Fibroblast of skin of left biceps (primary cell): Measurements from ENCODE around the gene ABCC5.

ENCODE experiments used
- DNase-seq, 2 experiments: peaks; one replicate each; pipeline ENCODE4 v3.0.0-alpha.2; 2013; ENCODE audit warnings: low read depth in 2 of 2

ABCC5 gene

DNA sequence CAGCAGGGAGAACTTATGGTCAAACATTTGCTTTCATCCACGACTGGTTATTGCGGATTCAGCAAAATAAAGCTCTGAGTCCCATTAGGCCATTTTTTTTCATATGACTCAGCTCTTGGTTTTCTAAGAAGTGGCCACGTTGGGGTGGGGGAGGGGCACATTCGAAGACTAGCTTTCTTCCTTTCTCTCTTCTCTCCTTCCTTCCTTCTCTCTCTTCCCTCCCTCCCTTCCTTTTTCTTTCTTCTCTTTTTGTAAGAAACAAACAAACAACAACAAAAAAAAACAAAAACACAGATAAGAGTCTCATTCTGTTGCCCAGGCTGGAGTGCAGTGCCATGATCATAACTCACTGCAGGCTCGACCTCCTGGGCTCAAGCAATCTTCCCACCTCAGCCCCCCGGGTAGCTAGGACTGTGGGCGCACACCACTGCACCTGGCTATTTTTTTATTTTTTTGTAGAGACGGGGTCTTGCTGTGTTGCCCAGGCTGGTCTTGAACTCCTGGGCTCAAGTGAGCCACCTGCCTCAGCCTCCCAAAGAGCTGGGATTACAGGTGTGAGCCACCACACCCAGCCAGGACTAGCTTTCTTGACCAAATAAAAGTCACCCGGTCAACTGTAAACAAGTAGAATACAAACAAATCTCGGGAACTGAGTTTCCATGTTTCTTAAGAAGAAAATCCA lies 41.6 kb downstream of the ABCC5 start:
- no peak for DNase-seq

DNA sequence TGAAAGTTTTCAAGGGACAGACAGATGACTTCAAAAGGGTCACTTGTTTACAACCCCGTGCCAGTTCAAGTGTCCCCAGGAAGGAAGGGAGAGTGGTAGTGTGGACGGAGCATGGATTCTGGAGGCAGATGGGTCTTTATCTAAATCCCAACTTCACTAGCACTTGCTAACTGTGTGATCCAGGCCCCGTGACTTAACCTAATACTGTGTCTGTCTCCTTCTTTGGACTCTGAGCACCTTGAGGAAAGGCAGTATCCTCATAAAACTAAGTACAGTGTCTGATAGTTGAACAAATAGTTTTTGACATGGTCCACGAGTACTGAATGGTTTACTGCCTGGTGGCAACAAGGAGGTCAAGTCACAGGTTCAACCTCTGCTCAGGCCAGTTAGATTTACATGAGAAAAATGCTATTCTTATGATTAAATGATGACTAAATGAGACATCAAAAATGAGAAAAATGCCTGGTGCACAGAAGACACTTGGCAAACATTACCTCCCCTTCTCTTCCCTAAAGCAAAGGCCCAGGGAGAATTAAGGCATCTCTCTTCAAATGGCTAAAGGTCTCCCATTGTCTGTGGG lies 48.9 kb downstream of the ABCC5 start:
- no peak for DNase-seq

DNA sequence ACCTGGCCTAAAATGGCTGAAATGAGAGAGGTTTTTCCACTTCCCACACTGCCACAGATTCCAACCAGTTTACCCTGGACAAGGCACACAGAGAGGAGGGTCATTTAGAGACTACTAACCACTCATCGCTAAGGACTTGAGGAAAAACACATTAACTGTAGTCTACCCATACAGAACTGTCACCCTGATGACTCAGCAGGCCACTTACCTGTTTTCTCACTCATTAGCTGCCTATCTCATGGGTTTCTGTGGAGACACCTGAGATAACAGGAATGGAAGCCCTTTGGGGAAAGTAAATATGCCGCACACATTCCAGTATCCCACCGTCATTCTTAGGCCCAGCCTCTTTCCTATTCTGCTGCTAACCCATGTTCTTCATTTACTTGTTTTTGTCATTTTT lies 50.0 kb downstream of the ABCC5 start:
- DNase-seq: no peak

DNA sequence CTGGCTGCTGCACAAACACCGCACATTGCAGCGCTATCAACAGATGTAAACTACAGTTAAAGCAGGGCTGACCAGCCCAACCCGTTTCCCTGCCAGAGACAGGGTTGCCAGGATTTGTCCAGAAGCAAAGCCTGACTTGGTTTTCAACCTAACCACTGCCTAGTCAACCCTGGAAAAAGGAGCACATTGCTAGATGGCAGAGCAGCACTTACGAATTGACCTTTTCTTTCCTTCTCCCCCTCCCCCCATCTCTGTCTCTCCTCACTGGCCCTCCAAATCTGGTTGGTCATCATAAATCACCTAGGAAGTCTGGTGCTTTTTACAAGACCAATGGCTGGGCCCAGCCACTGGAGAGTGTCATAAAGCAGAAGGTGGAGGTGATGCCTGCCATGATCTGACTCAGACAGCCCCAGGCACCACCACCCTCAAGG lies 51.3 kb downstream of the ABCC5 start:
- DNase-seq: no peak

DNA sequence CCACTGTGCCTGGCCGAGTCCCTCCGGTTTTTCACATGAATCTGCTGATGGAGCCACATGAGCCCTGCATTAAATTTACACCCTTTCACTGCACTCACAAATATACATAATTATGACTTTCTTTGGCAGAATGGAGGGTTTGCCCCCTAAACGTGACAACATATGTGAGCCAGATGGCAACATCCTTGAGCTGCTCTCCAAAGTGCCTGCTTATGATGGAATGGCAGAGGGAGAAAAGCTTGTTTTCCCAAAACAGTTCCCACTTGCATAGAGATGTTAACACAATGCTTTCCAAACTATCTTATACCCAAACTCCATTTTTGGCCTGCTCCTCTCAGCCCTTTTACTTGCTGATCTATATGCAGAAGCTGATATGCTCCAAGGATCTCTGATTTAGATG lies 54.9 kb downstream of the ABCC5 start:
- no peak for DNase-seq

DNA sequence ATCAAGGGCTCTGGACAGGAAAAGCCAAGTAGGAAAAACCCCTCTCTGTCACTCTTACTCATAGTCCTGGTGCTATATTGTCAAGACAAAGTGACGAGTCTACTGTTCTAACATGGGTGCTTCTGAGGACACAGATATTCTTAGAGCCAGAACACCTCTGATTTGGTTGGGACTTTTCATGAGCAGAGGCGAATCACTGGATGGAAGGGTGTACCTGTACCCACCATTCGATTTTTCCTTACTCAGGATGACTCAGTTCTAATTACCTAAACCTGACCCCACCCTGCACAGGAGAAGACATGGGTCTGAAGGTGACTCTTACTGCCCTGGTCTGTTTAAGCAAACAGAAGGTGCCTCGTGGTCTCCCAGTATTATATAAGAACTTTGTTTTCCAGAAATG lies 58.5 kb downstream of the ABCC5 start:
- no peak for DNase-seq

DNA sequence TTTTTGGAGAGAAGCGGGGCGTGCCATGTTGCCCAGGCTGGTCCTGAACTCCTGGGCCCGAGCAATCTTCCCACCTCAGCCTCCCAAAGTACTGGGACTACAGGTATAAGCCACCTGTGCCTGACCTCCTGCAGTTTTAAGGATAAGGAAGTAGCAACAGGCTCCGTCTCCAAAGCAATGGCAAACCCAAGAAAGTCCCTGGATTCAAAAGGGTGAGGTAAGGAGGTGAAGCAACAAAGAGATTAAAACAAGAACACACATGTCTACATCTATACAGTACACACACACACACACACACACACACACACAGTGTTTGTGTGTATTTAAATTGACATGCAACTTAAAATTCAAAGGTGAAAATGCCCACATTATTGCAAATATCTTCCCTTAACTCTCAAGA lies 58.9 kb downstream of the ABCC5 start:
- no peak for DNase-seq

DNA sequence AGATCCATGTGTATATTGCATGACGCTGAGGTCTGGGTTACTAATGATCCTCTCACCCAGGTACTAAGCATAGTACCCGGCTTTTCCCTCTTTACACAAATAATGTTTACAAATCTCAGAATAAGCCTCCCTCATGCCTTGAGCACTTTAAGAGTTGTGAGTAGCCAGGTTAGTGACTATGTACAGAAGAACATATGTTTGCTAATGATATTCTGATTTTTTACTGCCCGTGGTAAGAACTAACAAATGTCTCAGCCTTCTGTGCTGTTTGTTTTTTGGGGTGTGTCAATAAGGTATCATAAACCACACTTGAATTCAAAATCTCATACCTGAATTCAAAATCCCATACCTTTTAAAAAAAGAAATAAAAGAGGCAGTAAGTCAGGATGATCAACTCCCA lies 59.5 kb downstream of the ABCC5 start:
- no peak for DNase-seq

DNA sequence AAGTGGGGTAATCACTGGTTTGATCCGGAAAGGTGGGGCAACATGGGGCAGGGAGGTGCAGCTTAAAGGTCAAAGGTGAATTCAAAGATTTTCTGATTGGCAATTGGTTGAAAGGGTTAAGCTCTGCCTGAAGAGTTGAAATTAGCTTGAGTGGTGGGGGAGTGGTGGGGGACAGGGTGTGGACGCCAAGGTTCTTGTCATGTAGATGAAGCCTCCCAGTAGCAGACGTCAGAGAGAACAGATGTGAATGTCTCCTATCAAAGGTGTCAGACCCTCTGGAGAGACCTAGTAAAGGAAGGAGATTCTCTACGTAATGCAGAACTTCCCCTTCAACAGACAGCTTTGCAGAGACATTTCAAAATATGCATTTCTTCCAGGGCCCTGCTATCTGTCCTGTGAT lies 62.8 kb downstream of the ABCC5 start:
- no peak for DNase-seq

DNA sequence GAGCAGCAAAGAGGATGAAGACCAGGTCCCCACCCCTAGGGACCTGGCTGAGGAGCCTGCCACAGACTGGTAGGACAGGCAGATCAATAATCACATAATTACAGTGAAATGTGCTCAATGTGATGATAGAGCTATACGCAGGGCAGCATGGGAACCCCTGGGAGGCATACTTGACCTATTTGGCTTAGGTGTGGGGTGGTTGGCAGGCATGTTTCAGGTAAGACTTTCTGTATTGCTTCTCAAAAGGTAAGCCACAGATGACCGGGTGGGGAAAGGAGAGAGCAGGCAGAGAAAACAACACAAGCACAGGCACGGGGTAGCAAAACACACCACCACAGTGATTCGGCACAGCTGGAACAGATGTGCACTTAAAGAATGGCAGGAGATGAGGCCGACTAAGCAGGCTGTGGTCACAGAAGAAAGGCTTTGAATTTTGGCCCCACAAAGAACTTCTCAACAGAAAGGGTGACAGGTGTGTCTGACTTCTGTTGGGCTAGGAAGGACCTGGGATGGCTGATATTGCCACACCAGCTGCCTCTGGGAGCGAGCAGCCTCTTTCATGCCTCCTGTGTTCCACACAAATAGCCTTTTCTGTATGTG lies 64.1 kb downstream of the ABCC5 start:
- no peak for DNase-seq

DNA sequence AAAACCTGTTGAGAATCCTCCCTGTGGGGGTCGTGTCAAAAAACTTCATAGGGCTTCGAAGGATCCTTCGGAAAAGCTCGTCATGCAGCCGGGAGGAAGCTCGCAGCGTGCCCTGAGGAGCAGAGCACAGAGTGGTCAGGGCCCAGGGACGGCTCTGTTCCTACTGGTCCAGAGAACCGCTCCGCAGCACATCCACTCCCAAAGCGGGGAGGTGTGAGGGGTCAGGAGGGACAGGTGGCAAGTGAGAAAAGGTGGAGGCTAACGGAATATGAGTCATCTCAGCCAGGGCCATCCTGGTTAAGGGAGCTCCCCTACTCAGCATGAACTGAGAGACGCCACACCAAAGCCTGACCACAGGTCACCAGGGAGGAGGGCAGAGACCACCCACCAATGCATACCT lies 66.2 kb downstream of the ABCC5 start:
- DNase-seq: no peak

DNA sequence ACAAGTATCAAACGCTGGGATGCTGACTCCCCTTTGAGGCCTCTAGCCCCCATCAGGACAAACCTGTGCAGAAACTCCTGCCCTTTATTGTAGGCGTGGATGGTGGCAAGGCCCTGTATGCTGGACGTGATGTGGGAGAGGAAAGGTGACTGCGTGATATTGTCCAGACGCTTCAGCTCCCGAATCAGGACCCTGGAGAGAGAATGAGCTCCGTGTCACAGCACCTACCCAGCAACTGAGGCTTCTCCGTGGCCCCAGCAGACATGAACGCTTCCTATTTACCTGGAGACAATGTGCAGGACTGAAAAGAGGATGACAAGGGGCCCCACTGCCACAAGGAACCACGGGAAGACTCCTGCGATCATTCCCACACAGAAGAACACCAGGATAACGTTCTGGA lies 68.0 kb downstream of the ABCC5 start:
- no peak for DNase-seq

DNA sequence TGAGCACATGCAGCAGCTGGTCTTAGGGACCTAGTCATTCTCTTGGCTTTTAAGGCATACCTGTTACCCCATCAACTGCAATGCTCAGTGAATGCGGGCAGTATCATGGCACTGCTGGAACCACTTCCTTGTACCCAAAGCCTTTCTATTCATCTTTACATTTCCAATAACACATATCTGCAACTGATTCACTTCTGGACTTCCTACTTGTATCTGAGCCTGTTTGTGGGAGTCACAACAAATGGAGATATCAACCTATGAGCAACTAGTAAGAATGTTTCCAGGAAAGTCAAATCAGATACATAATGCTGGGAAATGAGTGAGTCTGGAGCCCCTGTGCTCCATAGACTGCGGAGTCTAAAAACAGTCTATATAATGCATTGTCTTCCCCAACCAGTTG lies 71.6 kb downstream of the ABCC5 start:
- DNase-seq: no peak

DNA sequence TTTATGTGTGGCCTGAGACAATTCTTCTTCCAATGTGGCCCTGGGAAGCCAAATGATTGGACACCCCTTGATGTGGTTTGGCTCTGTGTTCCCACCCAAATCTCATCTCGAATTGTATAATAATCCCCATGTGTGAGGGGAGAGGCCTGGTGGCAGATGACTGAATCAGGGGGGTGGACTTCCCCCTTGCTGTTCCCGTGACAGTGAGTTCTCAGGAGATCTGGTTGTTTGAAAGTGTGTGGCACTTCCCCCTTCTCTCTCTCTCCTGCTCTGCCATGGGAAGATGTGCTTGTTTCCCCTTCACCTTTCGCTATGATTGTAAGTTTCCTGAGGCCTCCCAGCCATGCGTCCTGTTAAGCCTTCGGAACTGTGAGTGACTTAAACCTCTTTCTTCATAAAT lies 72.9 kb downstream of the ABCC5 start:
- DNase-seq: no peak

DNA sequence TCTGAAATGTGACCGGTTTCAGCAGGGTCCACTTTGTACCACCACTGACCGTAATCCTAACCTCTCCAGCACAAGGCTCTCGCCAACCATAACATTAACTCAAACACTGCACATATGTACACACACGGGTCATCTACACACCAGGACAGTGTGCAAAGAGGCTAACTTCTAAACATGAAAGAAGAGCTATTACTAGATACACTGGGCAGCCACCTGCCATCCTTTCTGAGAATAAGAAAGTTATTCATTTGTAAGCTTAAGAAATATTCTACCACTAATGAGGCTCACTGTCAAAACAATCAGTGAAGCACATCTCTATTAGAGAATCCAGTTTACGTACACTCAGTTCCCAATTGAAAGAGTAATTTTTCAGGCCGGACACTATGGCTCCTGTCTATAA lies 73.9 kb downstream of the ABCC5 start:
- DNase-seq: no peak

DNA sequence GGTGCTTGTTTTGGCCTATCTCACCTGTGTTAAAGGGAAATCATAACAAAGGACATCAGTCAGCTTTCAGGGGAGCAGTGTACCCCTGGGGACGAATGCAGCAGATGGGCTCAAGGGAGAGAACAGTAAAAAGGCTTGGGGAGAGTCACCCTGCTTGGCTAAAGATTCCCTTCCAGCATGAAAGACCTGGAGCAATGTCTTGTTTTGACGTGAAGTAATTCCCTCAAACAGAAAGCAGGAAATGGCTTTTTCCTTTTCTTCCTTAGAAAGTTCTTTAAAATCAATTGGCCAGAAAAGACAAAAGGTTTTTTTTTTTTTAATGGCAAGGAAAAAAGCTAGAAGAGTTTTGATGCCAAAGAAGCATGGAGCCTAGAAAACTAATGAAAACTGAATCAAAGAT lies 76.5 kb downstream of the ABCC5 start:
- no peak for DNase-seq

DNA sequence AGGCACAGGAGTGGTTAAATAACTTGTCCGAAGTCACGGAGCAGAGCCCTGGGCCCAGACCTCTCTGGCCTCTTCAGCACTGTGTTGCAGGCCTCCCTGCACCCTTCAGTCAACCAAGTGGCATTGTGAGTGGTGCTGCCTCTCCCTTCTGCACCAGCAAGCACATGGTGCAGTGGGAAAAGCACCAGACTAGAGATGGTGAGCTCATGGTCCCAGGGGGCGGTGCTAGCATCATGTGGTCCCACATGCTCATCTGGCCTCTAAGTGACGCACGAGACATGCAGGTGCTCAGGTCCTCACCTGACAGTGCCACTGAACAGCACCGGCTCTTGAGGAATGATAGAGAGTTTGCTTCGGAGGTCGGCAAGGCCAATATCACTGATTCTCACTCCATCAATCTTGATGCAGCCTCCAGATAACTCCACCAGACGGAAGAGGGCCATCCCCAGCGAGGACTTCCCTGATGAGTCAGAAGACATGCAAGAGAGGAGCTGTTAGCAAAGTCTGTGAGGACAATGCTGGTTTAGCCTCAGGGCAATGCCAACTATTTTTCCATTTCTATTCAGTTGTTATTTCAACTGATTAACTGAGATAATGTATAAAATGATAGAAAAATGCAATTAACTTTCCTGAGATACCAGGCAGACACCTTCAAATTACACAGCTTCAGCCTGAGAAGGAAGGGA lies 79.9 kb downstream of the ABCC5 start:
- DNase-seq: no peak

DNA sequence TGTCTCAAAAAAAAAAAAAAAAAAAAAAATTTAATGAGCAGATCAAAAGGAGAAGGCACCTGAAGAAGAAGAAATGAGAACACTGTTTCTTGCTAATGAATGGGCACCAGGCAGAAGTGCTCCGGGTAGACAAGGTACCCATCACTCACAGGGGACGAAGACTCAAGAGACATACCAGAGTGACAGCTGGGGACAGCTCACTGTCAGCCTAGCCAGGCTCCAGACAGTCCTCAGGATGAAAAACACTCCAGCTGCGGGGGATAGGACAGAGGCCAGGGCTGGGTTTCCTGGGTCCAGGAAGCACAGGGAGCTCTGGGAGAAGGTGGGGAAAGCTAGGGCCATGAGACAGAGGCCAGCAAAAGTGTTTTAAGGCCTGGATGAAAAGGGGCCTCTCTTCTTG lies 84.5 kb downstream of the ABCC5 start:
- DNase-seq: no peak

DNA sequence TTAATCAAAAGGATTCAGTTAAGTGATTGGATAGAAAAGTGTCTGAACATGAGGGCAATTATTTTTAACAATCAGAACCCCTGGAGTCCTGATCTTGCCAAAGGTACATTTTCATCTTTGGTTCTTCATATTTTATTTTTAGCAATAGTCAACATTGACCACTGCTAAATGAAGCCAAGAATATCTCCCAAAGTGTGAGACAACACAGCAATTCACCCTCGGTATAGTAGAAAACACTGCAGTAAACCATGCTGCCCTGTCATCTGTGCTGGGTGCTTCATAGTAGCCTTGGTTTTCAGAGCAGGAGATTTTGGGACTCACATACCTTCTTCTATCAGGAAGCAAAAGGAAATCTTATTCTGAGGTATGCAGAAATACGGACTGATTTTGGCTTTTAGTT lies 85.8 kb downstream of the ABCC5 start:
- no peak for DNase-seq

DNA sequence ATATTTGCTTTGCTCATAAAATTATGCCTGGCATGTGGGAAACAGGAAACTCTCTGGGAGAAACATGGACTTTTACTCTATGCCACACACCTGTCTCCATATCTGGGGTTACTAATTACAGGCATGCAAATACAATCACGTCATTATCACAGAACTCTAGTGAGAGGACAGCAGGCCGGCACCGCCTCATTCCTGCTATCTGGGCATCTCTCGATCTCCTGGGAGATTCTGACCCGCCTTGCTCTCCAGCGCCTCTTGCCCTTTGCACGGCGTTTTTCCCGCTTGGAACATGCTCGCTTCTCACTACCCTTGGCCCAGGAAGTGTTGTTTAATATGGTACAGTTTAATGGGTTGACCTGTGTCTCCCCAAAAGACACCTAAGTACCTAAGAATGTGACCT lies 87.6 kb downstream of the ABCC5 start:
- no peak for DNase-seq

DNA sequence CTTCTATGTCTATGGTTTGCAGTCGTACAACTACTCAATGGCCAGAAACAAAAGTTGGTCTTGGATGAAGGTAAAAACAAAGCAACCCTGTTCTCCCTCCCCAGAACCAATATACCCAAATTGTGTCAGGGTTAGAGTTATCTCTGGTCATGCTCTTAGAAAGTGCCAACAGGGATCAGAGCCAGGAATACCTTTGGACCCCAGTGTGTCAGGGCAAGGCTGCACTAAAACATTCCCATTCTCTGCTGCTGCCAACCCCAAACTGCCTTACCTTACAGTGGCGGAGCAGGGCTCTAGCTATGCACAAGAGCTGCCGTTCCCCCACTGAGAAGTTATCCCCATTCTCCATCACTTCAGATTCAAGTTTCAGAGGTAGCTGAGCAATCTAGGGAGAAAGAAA lies 90.6 kb downstream of the ABCC5 start:
- no peak for DNase-seq

DNA sequence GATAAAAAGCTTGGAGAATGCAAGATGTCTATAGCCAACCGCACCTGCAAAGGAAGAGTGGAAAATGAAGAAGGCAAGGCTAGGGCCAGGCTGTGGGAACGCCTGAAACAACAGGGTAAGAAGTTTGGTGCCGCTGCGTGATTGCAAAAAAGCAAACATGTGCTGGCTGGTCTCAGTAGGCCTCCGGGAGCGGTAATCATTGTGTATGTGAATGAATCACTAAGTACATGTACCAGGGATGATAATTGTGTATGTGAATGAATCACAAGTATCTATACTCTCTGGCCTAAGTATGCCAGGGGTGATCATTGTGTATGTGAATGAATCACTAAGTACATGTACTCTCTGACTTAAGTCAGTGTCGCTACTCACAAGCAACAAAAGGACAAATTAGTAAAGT lies 92.7 kb downstream of the ABCC5 start:
- DNase-seq: no peak

DNA sequence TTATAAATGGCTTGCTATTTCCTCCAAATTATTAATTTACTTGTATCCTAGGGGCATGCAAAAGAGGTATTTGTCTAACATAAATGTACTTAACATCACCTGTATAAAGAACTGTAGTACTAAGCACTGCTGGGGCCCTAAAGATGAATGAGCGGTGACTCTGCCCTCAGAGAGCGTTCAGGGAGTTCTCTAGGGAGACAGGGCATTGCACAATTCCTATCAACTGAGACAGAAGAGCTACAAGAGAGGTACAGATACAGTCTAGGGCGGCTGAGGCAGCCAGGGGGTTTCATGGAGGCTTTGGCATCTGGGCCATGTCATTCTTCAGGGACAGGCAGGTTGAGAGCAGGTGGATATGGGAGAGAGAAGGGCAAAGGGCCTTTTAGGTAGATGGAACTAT lies 93.1 kb downstream of the ABCC5 start:
- DNase-seq: no peak
